Astrocyte (in vitro differentiated cells and primary cell): ENCODE measurements around the gene ISG20L2.

Source experiments
- EZH2 ChIP-seq: IDR thresholded peaks from 2 replicates; pipeline ENCODE4 v1.6.1; 2012; ENCODE audit warnings: mild to moderate bottlenecking, low read length, inconsistent platforms; ENCODE audit not compliant: insufficient read depth
- TF ChIP-seq, protein P1 (sequence below): IDR thresholded peaks from 2 replicates; pipeline ENCODE4 v1.5.1; 2011; ENCODE audit warnings: low read depth, mild to moderate bottlenecking, inconsistent platforms, low read length, moderate library complexity; ENCODE audit not compliant: insufficient read depth

DNA sequence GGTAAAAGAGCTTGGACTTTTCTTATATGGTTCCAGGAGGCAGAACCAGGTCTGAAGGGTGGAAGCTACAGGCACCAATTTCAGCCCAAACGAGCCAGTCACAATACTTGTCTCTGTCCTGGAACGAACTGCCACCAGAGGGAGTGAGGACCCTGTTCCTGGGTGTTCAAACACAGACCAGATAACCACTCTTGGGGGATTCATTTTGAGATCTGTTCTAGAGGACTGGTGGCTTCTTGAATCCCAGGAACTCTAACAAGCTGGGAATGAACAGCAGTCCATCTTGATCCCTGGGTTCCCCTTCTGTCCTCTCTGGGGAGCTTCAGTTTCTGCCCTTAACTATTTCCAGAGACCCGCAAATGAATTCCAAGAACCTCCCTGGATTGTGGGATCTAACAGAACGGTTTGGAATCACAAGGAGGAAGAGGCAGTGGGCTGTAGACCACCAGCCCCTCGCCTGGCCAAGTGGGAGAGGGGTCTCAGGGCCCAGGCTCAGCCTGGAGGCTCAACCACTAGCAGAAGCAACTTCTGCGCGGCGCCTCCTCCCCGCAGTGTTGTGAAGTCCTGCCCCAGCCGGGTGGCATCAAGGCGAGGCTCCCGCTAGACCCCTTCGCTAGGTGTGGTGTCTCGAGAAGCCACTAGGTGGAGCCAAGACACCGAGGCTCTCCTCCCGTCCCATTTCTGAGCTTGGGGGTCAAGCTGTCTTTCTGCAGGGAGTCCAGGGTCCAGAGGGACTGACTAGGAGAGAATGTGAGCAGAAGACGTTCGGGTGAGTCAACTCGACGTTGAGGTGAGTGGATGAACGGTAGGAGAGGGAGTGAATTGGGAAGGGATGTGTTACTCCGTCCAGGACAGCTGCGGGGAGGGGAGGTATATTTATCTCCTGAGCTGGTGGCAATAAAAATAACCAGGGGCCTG is 39.3 kb downstream of the ISG20L2 start:
- TF ChIP-seq, protein P1, sequence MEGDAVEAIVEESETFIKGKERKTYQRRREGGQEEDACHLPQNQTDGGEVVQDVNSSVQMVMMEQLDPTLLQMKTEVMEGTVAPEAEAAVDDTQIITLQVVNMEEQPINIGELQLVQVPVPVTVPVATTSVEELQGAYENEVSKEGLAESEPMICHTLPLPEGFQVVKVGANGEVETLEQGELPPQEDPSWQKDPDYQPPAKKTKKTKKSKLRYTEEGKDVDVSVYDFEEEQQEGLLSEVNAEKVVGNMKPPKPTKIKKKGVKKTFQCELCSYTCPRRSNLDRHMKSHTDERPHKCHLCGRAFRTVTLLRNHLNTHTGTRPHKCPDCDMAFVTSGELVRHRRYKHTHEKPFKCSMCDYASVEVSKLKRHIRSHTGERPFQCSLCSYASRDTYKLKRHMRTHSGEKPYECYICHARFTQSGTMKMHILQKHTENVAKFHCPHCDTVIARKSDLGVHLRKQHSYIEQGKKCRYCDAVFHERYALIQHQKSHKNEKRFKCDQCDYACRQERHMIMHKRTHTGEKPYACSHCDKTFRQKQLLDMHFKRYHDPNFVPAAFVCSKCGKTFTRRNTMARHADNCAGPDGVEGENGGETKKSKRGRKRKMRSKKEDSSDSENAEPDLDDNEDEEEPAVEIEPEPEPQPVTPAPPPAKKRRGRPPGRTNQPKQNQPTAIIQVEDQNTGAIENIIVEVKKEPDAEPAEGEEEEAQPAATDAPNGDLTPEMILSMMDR: peak; percentile 77
- TF ChIP-seq EZH2: no peak
